Type B pancreatic cell (in vitro differentiated cells): ENCODE data around the gene OLFML1. TPM values are rescaled to one million over a fixed set of nuclear protein-coding genes. Genes with fewer than 3 reads are reported as not detected.

ENCODE experiments used
- DNase-seq: peaks from one replicate; pipeline ENCODE4 v3.0.0; 2021; ENCODE audit warnings: mixed read lengths; ENCODE audit not compliant: unreplicated experiment; ENCODE audit errors: extremely low spot score
- H3K27ac Mint-ChIP-seq: 2 replicates; pipeline ENCODE4 v1.8.0; 2021; ENCODE audit warnings: mild to moderate bottlenecking, mixed read lengths
- H3K27me3 Mint-ChIP-seq: 2 replicates; pipeline ENCODE4 v1.8.0; 2021; ENCODE audit warnings: mixed read lengths
- H3K36me3 Mint-ChIP-seq: 2 replicates; pipeline ENCODE4 v1.8.0; 2021; ENCODE audit warnings: mixed read lengths
- H3K4me1 Mint-ChIP-seq: one replicate; pipeline ENCODE4 v1.8.0; 2021; ENCODE audit warnings: mixed read lengths; ENCODE audit not compliant: unreplicated experiment
- H3K4me3 Mint-ChIP-seq: 2 replicates; pipeline ENCODE4 v1.8.0; 2021; ENCODE audit warnings: mild to moderate bottlenecking, mixed read lengths
- H3K9me3 Mint-ChIP-seq: 2 replicates; pipeline ENCODE4 v1.8.0; 2021; ENCODE audit warnings: mixed read lengths
- CTCF ChIP-seq: fragments of 200-600 bp; sonication (generic); conservative IDR thresholded peaks from 2 replicates; pipeline ENCODE4 v1.5.0; 2021; ENCODE audit warnings: antibody characterized with exemption, mild to moderate bottlenecking
- total RNA-seq: library from RNA; stranded (reverse); gene quantifications from 2 replicates; pipeline ENCODE4 v1.2.1, GENCODE V29; 2021; ENCODE audit warnings: low replicate concordance

Gene OLFML1
- total RNA-seq, 1 donor from 2014 or later = 11.8 TPM

- peaks cover 3% of the 10 kb centered on the region for H3K36me3 Mint-ChIP-seq
- no peaks in the 10 kb centered on the region for H3K27me3 Mint-ChIP-seq
- H3K4me3 Mint-ChIP-seq = no peak overlapping the region
- peaks cover 12% of the 10 kb centered on the region for H3K4me1 Mint-ChIP-seq
- H3K9me3 Mint-ChIP-seq = no peaks in the 10 kb centered on the region
- no peak overlapping the region for H3K27ac Mint-ChIP-seq
- no peak for DNase-seq
- no peak for TF ChIP-seq CTCF
Observed at GRCh38 chr11:7462706-7463105, 22.6 kb upstream of the OLFML1 start.

- Mint-ChIP-seq H3K27ac (no peak overlapping the region), H3K36me3 (peaks cover 3% of the 10 kb centered on the region), H3K27me3 (no peaks in the 10 kb centered on the region), H3K4me3 (no peak overlapping the region), H3K4me1 (peaks cover 12% of the 10 kb centered on the region), H3K9me3 (peaks cover 5% of the 10 kb centered on the region)
- no peak for DNase-seq
- no peak for TF ChIP-seq CTCF
Observed at GRCh38 chr11:7467652-7468051, 17.7 kb upstream of the OLFML1 start.

- Mint-ChIP-seq H3K36me3 (peaks cover 3% of the 10 kb centered on the region), H3K27me3 (no peaks in the 10 kb centered on the region), H3K4me3 (no peak overlapping the region), H3K4me1 (peaks cover 12% of the 10 kb centered on the region), H3K9me3 (peaks cover 5% of the 10 kb centered on the region), H3K27ac (no peak overlapping the region)
- no peak for TF ChIP-seq CTCF
- DNase-seq = no peak
Observed at GRCh38 chr11:7469351-7469865, 15.9 kb upstream of the OLFML1 start.

- DNase-seq = no peak
- no peak for TF ChIP-seq CTCF
- Mint-ChIP-seq H3K9me3 (peaks cover 5% of the 10 kb centered on the region), H3K27me3 (no peaks in the 10 kb centered on the region), H3K4me3 (no peak overlapping the region), H3K4me1 (peaks cover 2% of the 10 kb centered on the region), H3K27ac (no peak overlapping the region), H3K36me3 (peaks cover 3% of the 10 kb centered on the region)
Observed at GRCh38 chr11:7471071-7471470, 14.2 kb upstream of the OLFML1 start.

GRCh38 chr11:7473717-7474116 lies 11.6 kb upstream of the OLFML1 start:
- TF ChIP-seq CTCF = no peak
- no peak overlapping the region for H3K4me3 Mint-ChIP-seq
- H3K36me3 Mint-ChIP-seq = no peaks in the 10 kb centered on the region
- peaks cover 5% of the 10 kb centered on the region for H3K9me3 Mint-ChIP-seq
- H3K4me1 Mint-ChIP-seq = no peaks in the 10 kb centered on the region
- DNase-seq = no peak
- no peaks in the 10 kb centered on the region for H3K27me3 Mint-ChIP-seq
- no peak overlapping the region for H3K27ac Mint-ChIP-seq

- Mint-ChIP-seq H3K4me1 (peaks cover 11% of the 10 kb centered on the region), H3K9me3 (no peaks in the 10 kb centered on the region), H3K36me3 (no peaks in the 10 kb centered on the region), H3K4me3 (no peak overlapping the region), H3K27me3 (no peaks in the 10 kb centered on the region), H3K27ac (no peak overlapping the region)
- TF ChIP-seq CTCF = no peak
- DNase-seq = no peak
Observed at GRCh38 chr11:7480113-7480512, 5.2 kb upstream of the OLFML1 start.
